Sciatic nerve (tissue), 2 donors: ENCODE measurements around the gene ZDHHC11. TPM values are rescaled to one million over a fixed set of nuclear protein-coding genes. Genes with fewer than 3 reads are reported as not detected.
"Not testable (repeated sequence)": the region's sequence is repeated elsewhere in the genome, so short reads cannot be mapped to it uniquely, and the experiment has no call there.

Experiments
- ATAC-seq: fragments of 200-7000 bp; cut with Tn5 transposase; one replicate; pipeline ENCODE4 v1.9.1; 2020; ENCODE audit warnings: mild to moderate bottlenecking, moderate library complexity
- DNase-seq: peaks from one replicate; pipeline ENCODE4 v3.0.0-alpha.2; 2020; ENCODE audit warnings: low spot score
- intact Hi-C: fragments of 100-400 bp; cut with DNase I; formaldehyde crosslinking; loops from one replicate; pipeline ENCODE4 v1.14.2; 2022
- total RNA-seq: library from RNA; stranded (reverse); fragmentation: NEBNext Ultra II Directional; extraction: Animal tissue kit (Norgen Biotek cat#: 25700); gene quantifications from one replicate; pipeline ENCODE4 v1.2.1, GENCODE V29; 2021
- donor health status: DM: no; HTN: no; CAD: no.
- donor health status: DM: no; HTN: no; CAD: no.

Gene ZDHHC11
- total RNA-seq, 1 donor from 2014 or later: 4.9 TPM

DNA sequence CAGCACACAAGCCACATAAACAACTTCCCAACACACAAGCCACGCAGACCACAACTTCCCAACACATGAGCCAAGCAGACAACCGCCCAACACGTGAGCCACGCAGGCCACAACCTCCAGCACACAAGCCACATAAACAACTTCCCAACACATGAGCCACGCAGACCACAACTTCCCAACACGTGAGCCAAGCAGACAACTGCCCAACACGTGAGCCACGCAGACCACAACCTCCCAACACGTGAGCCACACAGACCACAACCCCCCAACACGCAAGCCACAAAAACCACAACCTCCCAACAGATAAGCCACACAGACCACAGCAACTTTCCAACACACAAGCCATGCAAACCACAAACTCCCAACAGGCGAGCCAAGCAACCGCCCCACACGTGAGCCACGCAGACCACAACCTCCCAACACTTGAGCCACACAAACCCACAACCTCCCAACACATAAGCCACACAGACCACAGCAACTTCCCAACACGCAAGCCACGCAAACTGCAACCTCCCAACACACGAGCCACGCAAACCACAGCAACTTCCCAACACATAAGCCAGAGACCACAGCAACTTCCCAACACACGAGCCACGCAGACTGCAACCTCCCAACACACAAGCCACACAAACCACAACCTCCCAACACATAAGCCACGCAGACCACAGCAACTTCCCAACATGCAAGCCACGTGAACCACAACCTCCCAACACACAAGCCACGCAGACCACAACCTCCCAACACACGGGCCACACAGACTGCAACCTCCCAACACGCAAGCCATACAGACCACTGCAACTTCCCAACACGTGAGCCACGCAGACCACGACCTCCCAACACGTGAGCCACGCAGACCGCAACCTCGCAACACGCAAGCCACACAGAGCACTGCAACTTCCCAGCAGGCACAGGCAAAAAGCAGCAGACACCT lies 31.7 kb upstream of the ZDHHC11 start:
- intact Hi-C loops: no loop called here
- ATAC-seq (no peak), DNase-seq (no peak)

DNA sequence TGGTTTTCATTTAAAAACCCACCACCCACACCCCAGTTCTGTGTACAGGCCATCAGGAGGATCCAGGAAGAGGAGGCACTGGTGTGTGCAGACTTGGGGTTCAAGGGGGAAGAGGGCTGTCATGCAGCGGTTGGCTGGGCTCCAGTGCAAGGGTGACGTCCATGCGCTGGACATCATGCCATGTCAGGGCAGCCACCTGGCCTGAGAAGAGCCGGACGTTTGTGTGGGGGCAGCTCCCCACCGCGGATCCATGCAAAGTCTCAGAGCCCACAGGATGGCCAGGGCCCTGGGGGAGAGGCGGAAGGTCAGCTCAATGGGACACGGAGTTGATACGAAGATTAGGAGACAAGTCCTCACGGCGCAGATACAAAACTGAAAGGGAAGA lies 30.8 kb upstream of the ZDHHC11 start:
- intact Hi-C loops: no loop called here
- DNase-seq: no peak
- ATAC-seq: no peak

GRCh38 chr5:880816-881550 lies 30.2 kb upstream of the ZDHHC11 start:
- intact Hi-C loops: no loop called here
- no peak for ATAC-seq
- no peak for DNase-seq

GRCh38 chr5:878677-879076 lies 27.9 kb upstream of the ZDHHC11 start:
- DNase-seq, intact Hi-C loops: not testable (repeated sequence)
- peak; percentile 20 for ATAC-seq

GRCh38 chr5:878125-878524 lies 27.3 kb upstream of the ZDHHC11 start:
- intact Hi-C loops: no loop called here
- ATAC-seq (no peak), DNase-seq (no peak)

- DNase-seq: no peak
- intact Hi-C loops: no loop called here
- no peak for ATAC-seq
Observed at GRCh38 chr5:876398-877365, 25.9 kb upstream of the ZDHHC11 start.

DNA sequence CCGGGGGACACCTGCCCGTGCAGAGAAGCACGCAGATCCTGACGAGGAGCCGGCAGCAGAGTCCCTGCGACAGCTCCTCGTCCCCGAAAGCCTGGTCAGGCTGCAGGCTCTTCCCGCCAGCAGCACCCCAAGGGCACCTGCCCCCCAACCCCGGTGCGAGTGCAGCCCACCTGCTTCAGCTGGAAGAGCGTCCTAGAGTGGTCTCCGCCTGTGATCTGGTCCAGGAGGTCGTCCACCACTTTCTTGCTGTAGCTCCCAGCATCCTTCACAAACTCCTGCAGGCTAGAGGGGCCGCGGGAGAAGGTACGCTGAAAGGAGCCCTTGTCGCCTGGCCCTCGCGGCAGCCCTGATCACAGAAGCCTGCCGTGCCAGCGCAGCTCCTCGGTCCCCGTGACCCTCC lies 25.1 kb upstream of the ZDHHC11 start:
- no peak for DNase-seq
- ATAC-seq: no peak
- intact Hi-C loops: no loop called here

DNA sequence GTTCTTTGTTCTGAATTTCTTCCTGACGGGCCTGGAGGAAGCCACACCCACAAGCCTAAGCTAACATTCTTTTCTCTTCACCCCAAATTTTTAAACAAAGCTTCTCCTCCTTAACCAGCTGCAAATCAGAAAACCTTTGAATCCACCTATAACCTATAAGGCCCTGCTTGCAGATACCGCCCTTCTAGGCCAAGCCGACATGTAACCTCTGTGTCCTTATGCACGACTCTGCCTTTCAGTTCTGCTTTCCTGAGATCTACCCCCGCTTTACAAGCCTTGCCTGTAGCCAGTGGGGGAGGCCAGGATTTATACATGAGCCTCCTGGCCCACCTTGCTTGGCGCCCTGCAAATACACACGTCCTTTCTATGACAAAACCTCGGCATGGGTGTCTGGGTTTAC lies 22.5 kb upstream of the ZDHHC11 start:
- DNase-seq (no peak), ATAC-seq (no peak)
- intact Hi-C loops: no loop called here

DNA sequence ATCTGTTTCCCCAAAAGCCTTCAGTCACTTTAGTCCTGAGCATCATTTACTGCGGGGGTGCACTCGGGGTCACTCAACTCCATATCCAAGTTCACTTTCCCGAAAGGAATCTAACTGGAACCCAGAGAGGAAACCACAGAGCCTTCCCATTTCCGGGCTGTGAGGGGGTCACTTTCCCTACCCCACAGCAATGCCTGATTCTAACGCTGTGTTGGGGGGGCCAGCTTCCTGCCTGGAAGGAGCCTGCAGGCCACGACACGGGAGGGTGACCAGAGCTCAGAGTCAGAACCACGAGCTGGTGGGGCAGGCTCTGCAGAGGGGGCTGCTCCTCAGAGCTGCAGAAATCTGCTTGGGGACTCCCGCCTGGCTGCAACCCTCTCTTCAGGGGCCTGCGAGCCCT lies 21.5 kb upstream of the ZDHHC11 start:
- DNase-seq (no peak), ATAC-seq (no peak)
- intact Hi-C loops: no loop called here

DNA sequence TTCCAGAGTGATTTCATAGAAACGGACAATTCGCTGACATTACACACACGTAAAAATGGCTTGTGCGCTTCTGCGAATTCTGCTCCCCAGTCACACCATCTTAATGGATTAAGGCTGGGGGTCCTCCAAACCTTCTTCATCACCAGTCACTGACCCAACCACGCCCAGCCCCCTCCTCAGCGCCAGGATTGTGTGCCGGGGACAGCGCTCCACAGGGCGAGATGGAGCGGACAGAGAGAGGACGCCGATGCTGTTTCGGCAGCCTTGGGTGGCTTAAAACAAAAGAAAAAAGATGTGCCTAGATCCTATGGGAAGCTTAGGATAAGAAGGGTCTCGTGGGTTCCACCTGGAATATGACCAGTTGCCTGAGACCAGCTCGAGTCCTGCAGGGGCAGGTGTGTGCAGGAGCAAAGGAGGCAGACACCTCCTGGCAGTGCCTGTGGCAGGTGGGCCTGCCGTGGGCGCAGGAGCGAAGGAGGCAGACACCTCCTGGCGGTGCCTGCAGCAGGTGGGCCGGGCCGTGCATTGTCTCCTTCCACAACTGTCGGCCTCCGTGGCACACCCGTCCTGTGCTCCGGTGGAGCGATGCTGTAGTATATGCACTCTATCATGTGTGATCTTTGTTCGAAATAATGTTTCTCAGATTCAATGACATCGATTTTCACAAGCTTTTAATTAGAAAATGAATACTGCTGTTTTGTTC lies 21.0 kb upstream of the ZDHHC11 start:
- DNase-seq: no peak
- intact Hi-C loops: no loop called here
- ATAC-seq: no peak

- ATAC-seq: no peak
- intact Hi-C loops: no loop called here
Observed at GRCh38 chr5:870956-871355, 20.2 kb upstream of the ZDHHC11 start.

GRCh38 chr5:868428-869135 lies 17.8 kb upstream of the ZDHHC11 start:
- DNase-seq (no peak), ATAC-seq (no peak)
- intact Hi-C loops: no loop called here

More at GRCh38 chr5:870956-871355, 20.2 kb upstream of the ZDHHC11 start:
- no peak for DNase-seq

DNA sequence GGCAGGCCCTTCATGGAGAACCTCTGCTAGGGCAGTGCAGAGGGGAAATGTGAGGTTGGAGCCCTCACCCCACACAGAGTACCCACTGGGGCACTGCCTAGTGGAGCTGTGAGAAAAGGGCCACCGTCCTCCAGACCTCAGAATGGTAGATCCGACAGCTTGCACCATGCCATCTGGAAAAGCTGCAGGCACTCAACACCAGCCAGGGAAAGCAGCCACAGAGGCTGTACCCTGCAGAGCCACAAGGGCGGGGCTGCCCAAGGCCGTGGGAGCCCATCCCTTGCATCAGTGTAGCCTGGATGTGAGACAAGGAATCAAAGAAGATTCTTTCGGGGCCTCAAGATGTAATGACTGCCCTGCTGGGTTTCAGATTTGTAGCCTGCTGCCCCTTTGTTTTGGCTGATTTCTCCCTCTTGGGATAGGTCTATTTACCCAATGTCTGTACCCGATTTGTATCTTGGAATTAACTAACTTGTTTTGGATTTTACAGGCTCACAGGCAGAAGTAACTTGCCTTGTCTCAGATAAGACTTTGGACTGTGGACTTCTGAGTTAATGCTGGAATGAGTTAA lies 16.6 kb upstream of the ZDHHC11 start:
- intact Hi-C loops: no loop called here
- ATAC-seq: no peak
- DNase-seq: no peak

DNA sequence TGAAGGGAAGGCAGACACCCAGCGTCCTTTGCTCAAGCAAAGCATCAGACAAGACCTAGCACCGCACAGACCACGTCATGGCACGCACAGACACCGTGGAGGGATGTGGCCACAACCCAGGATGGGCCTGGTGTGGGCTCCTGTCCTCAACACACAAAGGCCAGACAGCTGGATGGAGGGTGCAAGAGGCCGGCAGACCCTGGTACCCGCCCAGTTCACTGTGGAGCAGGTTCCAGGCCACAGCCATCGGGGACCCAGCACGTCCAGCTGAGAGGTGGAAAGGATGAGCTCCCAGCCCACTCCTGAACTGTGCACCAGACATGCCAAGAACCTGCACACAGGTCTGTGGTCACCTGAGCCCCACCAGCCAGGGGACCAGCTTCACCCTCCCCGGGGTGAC lies 15.0 kb upstream of the ZDHHC11 start:
- intact Hi-C loops: no loop called here
- no peak for ATAC-seq
- no peak for DNase-seq

DNA sequence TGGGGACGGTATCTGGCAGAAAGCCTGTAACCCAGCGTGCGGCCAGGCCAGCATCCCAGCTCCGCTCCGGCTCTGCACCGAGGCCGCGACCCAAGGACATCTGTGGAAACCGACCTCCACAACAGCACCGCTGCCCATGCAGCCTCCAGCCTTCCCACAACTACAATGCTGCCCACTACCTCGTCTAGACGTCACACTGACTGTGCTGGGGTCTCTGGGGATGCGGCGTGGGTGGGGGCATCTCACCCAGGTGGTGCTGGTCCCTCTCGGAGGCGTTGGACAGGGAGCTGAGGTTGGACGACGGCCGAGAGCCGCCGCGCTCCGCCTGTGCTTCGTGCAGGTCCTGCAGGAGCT lies 14.4 kb upstream of the ZDHHC11 start:
- intact Hi-C loops: no loop called here
- ATAC-seq (peak; percentile 52), DNase-seq (no peak)

DNA sequence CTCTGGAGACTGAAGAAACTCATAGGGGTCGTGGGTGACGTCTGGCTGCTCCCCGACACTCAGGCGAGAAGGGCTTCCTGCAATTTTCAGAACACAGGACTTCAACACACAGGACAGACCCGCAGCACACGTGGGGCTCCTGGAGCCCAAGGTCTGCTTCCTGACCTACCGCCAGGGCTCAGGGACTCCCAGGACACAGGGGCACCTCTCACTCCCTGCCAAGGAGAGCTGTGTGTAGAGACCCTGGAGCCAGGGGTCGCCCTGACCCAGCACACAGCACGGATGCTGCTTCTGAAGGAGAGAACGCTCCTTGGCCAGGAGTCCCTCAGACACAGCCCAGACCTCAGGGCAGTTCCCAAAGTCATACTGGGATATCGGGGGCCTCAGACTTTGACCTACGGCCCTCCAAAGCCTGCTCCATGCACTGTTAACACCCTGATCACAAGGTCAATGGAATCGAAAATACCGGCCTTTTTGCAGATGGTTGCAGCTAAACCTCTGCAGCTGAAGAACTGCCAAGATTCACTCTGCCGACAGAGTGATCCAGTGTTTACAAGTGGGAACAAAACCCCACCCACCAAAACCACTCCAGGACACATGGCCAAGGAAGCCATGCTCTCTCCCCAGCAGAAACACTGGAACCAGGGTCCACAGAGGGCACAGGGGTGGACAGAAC lies 13.8 kb upstream of the ZDHHC11 start:
- ATAC-seq: peak; percentile 74
- DNase-seq: no peak
- intact Hi-C loops: no loop called here

- intact Hi-C loops: no loop called here
- DNase-seq (no peak), ATAC-seq (no peak)
Observed at GRCh38 chr5:863244-863805, 12.5 kb upstream of the ZDHHC11 start.
